GM12864 (cell line): ENCODE results near the gene TOR2A.

Source experiments
- DNase-seq: peaks from one replicate; pipeline ENCODE4 v3.0.0-alpha.2; 2011; ENCODE audit warnings: low read depth
- H3K4me3 ChIP-seq: 2 replicates; pipeline ENCODE4 v1.5.1; 2011; ENCODE audit warnings: mild to moderate bottlenecking, low read depth, low read length, control low read depth
- CTCF ChIP-seq: IDR thresholded peaks from 2 replicates; pipeline ENCODE4 v1.5.1; 2011; ENCODE audit warnings: low read depth, mild to moderate bottlenecking, moderate library complexity, low read length, control low read depth, inconsistent platforms; ENCODE audit errors: missing control alignments

The TOR2A gene

GRCh38 chr9:127724012-127724411, 11.1 kb downstream of the TOR2A start:
- no peak overlapping the region for H3K4me3 ChIP-seq
- DNase-seq: no peak
- TF ChIP-seq CTCF: no peak

GRCh38 chr9:127723444-127723843, 11.7 kb downstream of the TOR2A start:
- no peak for DNase-seq
- TF ChIP-seq CTCF: no peak
- H3K4me3 ChIP-seq: no peak overlapping the region

- TF ChIP-seq CTCF: no peak
- no peak for DNase-seq
- H3K4me3 ChIP-seq: no peak overlapping the region
These were observed 12.1 kb downstream of the TOR2A start for GRCh38 chr9:127723013-127723412.

- no peak for TF ChIP-seq CTCF
- no peak for DNase-seq
These were observed 12.9 kb downstream of the TOR2A start for GRCh38 chr9:127722055-127722745.

GRCh38 chr9:127721391-127721821, 13.7 kb downstream of the TOR2A start:
- DNase-seq: no peak
- H3K4me3 ChIP-seq: no peak overlapping the region
- TF ChIP-seq CTCF: no peak

More at GRCh38 chr9:127722055-127722745, 12.9 kb downstream of the TOR2A start:
- no peak overlapping the region for H3K4me3 ChIP-seq

GRCh38 chr9:127720865-127721227, 14.2 kb downstream of the TOR2A start:
- H3K4me3 ChIP-seq: no peak overlapping the region
- DNase-seq: no peak
- no peak for TF ChIP-seq CTCF
